HFFc6 (cell line): ENCODE measurements around the gene GSK3A. TPM values are rescaled to one million over a fixed set of nuclear protein-coding genes. Genes with fewer than 3 reads are reported as not detected.

Experiments
- DNase-seq: peaks from one replicate; pipeline ENCODE4 v3.0.0-alpha.2; 2018
- H3K27ac Mint-ChIP-seq: 2 replicates; pipeline ENCODE4 v1.8.0; 2020; ENCODE audit warnings: mild to moderate bottlenecking, mixed read lengths
- H3K27me3 Mint-ChIP-seq: 2 replicates; pipeline ENCODE4 v1.8.0; 2021; ENCODE audit warnings: mild to moderate bottlenecking, moderate library complexity, mixed read lengths; ENCODE audit not compliant: insufficient read depth
- H3K36me3 Mint-ChIP-seq: 2 replicates; pipeline ENCODE4 v1.8.0; 2021; ENCODE audit warnings: low read depth, mixed read lengths
- H3K4me1 Mint-ChIP-seq: 2 replicates; pipeline ENCODE4 v1.8.0; 2020; ENCODE audit warnings: low read depth, mixed read lengths
- H3K4me3 Mint-ChIP-seq: 2 replicates; pipeline ENCODE4 v1.8.0; 2020; ENCODE audit warnings: mild to moderate bottlenecking, moderate library complexity, mixed read lengths
- H3K9me3 Mint-ChIP-seq: 2 replicates; pipeline ENCODE4 v1.8.0; 2020; ENCODE audit warnings: mild to moderate bottlenecking, mixed read lengths
- total RNA-seq, 6 experiments: library from RNA; stranded (reverse); fragmentation: NEBNext Ultra II Directional; extraction: Animal tissue kit (Norgen Biotek cat#: 25700); gene quantifications; 2 replicates in 1 of 6; 3 replicates in 5 of 6; pipeline ENCODE4 v1.2.3, GENCODE V29; 2021
- TF ChIP-seq, protein P1 (sequence below): fragments of 200-600 bp; sonication (generic); IDR thresholded peaks from 2 replicates; pipeline ENCODE4 v1.5.0; 2021; ENCODE audit warnings: antibody characterized with exemption, mild to moderate bottlenecking

GSK3A gene
- total RNA-seq, 6 experiments from 2014 or later = 36.3 to 45.5 (median 43.1) TPM

DNA sequence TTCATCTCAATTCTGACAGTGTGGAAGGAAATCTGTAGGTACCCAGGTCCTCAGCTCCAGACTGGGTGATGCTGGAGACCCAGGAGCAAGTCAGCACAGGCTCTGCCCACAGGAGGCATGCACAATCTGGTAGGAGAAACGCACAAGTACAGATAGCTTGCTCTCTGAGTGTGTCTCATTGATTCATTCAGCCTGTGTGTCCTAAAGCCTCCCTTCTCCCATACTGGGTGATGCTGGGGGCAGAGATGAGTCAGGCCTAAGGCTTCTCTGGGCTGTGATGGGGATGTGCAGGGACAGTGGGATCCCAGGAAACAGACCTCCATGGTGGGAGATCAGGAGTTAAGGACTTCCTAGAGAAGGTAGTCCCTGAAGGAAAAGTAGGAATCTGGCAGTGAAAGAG, 15.5 kb downstream of the GSK3A start:
- Mint-ChIP-seq H3K36me3 (peaks cover 26% of the 10 kb centered on the region), H3K9me3 (no peaks in the 10 kb centered on the region), H3K4me1 (peaks cover 36% of the 10 kb centered on the region), H3K27me3 (no peaks in the 10 kb centered on the region; the same call in 1 of the 2 replicates), H3K27ac (peak overlapping the region; percentile 56), H3K4me3 (peak overlapping the region; percentile 40)
- TF ChIP-seq, protein P1, sequence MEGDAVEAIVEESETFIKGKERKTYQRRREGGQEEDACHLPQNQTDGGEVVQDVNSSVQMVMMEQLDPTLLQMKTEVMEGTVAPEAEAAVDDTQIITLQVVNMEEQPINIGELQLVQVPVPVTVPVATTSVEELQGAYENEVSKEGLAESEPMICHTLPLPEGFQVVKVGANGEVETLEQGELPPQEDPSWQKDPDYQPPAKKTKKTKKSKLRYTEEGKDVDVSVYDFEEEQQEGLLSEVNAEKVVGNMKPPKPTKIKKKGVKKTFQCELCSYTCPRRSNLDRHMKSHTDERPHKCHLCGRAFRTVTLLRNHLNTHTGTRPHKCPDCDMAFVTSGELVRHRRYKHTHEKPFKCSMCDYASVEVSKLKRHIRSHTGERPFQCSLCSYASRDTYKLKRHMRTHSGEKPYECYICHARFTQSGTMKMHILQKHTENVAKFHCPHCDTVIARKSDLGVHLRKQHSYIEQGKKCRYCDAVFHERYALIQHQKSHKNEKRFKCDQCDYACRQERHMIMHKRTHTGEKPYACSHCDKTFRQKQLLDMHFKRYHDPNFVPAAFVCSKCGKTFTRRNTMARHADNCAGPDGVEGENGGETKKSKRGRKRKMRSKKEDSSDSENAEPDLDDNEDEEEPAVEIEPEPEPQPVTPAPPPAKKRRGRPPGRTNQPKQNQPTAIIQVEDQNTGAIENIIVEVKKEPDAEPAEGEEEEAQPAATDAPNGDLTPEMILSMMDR = no peak
- peak; percentile 41 for DNase-seq

DNA sequence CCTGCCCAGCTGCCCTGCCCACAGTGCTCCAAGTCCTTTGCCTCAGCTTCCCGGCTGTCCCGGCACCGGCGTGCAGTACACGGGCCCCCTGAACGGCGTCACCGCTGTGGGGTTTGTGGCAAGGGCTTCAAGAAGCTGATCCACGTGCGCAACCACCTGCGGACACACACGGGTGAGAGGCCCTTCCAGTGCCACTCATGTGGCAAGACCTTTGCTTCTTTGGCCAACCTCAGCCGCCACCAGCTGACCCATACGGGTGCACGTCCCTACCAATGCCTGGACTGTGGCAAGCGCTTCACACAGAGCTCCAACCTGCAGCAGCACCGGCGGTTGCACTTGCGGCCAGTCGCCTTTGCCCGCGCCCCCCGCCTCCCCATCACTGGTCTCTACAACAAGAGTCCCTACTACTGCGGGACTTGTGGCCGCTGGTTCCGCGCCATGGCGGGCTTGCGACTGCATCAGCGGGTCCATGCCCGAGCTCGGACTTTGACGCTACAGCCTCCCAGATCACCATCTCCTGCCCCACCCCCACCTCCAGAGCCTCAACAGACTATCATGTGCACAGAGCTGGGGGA, 16.6 kb downstream of the GSK3A start:
- H3K4me3 Mint-ChIP-seq = no peak overlapping the region
- no peak overlapping the region for H3K27ac Mint-ChIP-seq
- H3K27me3 Mint-ChIP-seq = no peaks in the 10 kb centered on the region; the same call in 1 of the 2 replicates
- TF ChIP-seq, protein P1 = no peak
- H3K4me1 Mint-ChIP-seq = peaks cover 40% of the 10 kb centered on the region
- DNase-seq = no peak
- H3K9me3 Mint-ChIP-seq = no peaks in the 10 kb centered on the region
- H3K36me3 Mint-ChIP-seq = peaks cover 26% of the 10 kb centered on the region

DNA sequence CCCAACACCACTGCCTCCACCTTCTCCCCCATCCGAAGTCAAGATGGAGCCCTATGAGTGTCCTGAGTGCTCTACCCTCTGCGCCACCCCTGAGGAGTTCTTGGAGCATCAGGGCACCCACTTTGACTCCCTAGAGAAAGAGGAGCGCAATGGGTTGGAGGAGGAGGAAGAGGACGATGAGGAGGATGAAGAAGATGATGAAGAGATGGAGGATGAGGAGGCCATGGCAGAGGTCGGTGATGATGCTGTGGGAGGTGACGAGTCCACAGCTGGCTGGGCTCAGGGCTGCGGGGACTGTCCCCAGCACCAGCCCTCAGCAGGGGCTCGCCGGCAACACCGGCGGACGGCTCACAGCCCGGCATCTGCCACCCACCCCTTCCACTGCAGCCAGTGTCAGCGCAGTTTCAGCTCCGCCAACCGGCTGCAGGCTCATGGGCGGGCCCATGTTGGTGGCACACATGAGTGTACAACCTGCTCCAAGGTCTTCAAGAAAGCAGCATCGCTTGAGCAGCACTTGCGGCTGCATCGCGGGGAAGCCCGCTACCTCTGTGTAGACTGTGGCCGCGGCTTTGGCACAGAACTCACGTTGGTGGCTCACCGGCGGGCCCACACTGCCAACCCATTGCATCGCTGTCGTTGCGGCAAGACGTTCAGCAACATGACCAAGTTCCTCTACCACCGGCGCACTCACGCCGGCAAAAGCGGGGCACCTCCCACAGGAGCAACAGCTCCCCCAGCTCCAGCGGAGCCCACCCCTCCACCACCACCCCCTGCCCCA, 17.3 kb downstream of the GSK3A start:
- no peaks in the 10 kb centered on the region for H3K9me3 Mint-ChIP-seq
- peaks cover 43% of the 10 kb centered on the region for H3K4me1 Mint-ChIP-seq
- no peak overlapping the region for H3K4me3 Mint-ChIP-seq
- no peak for DNase-seq
- H3K36me3 Mint-ChIP-seq = peaks cover 30% of the 10 kb centered on the region
- no peaks in the 10 kb centered on the region; the same call in 1 of the 2 replicates for H3K27me3 Mint-ChIP-seq
- TF ChIP-seq, protein P1 = no peak
- no peak overlapping the region for H3K27ac Mint-ChIP-seq

DNA sequence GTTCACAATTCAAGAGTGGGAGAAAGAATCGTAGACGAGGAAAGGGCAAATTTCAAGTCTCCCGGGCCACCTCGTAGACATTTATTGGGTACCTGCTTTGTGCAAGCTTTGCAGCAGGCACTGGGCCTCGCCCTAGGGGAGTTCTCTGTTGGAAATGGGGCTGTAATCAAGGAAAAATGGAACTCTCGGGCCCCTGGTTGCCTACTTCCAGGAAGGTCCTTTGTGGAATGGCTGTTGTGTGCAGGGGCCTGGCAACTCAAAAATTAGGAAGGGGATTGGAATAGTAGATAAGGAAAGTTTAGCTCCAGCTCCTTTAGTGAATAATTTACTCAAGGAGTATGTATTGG, 21.7 kb downstream of the GSK3A start:
- DNase-seq = no peak
- Mint-ChIP-seq H3K4me3 (peak overlapping the region; percentile 96), H3K27ac (peak overlapping the region; percentile 100), H3K36me3 (peaks cover 28% of the 10 kb centered on the region), H3K4me1 (peaks cover 39% of the 10 kb centered on the region), H3K9me3 (peaks cover 5% of the 10 kb centered on the region; the same call in 1 of the 2 replicates), H3K27me3 (peaks cover 2% of the 10 kb centered on the region; the same call in 1 of the 2 replicates)
- TF ChIP-seq, protein P1 = no peak

DNA sequence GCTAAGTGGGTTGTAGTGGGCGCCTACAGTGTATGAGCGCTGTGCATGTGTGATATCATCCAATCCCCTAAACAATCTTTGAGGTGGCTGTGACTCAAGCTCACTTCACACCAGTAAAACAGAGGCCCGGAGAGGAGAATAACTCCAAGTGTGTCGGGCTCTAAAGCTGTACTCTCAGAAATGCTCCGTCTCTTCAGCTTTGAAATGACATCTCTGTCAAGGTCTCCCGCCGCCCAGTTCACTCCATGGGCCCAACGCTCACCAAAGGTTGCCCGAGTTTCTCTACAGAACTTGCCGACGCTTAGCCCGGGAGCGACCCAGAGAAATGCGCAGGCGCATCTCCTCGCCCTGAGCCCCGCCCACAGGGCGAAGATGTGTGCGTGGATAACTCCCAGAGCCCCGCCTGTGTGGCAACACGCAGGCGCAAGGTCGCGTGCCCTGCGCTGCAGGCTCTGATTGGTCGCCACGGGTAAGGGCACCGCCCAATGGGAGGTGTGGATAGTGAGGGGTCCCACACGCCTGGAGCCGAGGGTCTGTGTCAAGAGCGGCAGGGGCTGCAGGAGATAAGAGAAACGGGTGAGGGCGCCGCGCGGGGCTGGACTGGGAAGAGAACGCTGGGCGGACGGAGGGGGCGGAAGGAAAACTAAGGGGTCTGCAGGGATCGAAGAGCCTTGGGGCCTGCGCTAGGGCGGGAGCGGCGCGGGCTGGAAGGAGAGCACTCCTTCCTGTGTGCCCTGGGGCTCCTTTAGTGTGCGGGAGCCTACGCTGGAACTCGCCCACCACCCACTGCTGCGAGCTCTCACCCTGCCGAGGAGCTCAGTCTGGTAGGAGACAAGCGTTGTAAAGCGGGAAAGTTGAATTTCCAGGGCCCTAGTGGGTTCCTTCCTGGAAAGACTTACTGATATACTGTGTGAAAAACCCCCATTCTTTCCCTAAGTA, 22.3 kb downstream of the GSK3A start, which contains the start of gene ZNF526:
TSS of gene ZNF526 (plus strand) at position 501 of the 939 bp plus-strand sequence. CDS start 4,092 bp downstream, outside the sequence.
- H3K27ac Mint-ChIP-seq = peak within 1 kb of the TSS; percentile 100
- H3K36me3 Mint-ChIP-seq = peaks cover 29% of the 10 kb centered on the region
- peaks cover 2% of the 10 kb centered on the region; the same call in 1 of the 2 replicates for H3K27me3 Mint-ChIP-seq
- H3K9me3 Mint-ChIP-seq = peaks cover 5% of the 10 kb centered on the region; the same call in 1 of the 2 replicates
- H3K4me1 Mint-ChIP-seq = peaks cover 45% of the 10 kb centered on the region
- DNase-seq = peak; percentile 96
- TF ChIP-seq, protein P1 = no peak
- H3K4me3 Mint-ChIP-seq = peak within 1 kb of the TSS; percentile 96
